Naive thymus-derived CD8-positive, alpha-beta T cell (primary cell): ENCODE results near the gene SH3BP4. TPM values are rescaled to one million over a fixed set of nuclear protein-coding genes. Genes with fewer than 3 reads are reported as not detected.
"Not testable (repeated sequence)": the region's sequence is repeated elsewhere in the genome, so short reads cannot be mapped to it uniquely, and the experiment has no call there.

Experiments used
- ATAC-seq, 2 donors: fragments of 150-1000 bp; cut with Tn5 transposase in 1 of 2; sonication (Bioruptor Pico), chemical (Tn5 transposase) in 1 of 2; 1 replicate in 1 of 2; 2 replicates in 1 of 2; pipeline ENCODE4 v1.10.0; 2021; ENCODE audit warnings: mild to moderate bottlenecking in 2 of 2, moderate library complexity in 2 of 2
- POLR2A ChIA-PET: fragments of 350-600 bp; sonication (Branson Sonifier 250); formaldehyde crosslinking; loops from one replicate; lab custom pipeline; 2021; ENCODE audit warnings: antibody characterized with exemption; lab: Charles Lee
- DNase-seq, 10 donors: peaks; one replicate each; pipeline versions ENCODE4 v3.0.0 to v3.0.0-alpha.2; 2020 to 2022
- H3K27ac Mint-ChIP-seq, 10 donors: one replicate each; pipeline ENCODE4 v1.8.0; 2020 to 2022; ENCODE audit warnings: mild to moderate bottlenecking in 10 of 10, mixed read lengths in 10 of 10, moderate library complexity in 4 of 10, inconsistent platforms in 1 of 10
- H3K27me3 Mint-ChIP-seq, 5 donors: one replicate each; pipeline ENCODE4 v1.8.0; 2021 to 2022; ENCODE audit warnings: mixed read lengths in 5 of 5
- H3K36me3 Mint-ChIP-seq, 3 donors: one replicate each; pipeline ENCODE4 v1.8.0; 2020 to 2022; ENCODE audit warnings: mixed read lengths in 3 of 3, mild to moderate bottlenecking in 2 of 3, inconsistent platforms in 1 of 3
- H3K4me1 Mint-ChIP-seq, 4 donors: one replicate each; pipeline ENCODE4 v1.8.0; 2021 to 2022; ENCODE audit warnings: mixed read lengths in 4 of 4
- H3K4me3 Mint-ChIP-seq, 10 donors: one replicate each; pipeline ENCODE4 v1.8.0; 2020 to 2022; ENCODE audit warnings: mild to moderate bottlenecking in 10 of 10, mixed read lengths in 10 of 10, moderate library complexity in 6 of 10, inconsistent platforms in 1 of 10
- H3K9me3 Mint-ChIP-seq, 9 donors: one replicate each; pipeline ENCODE4 v1.8.0; 2020 to 2022; ENCODE audit warnings: mixed read lengths in 9 of 9, mild to moderate bottlenecking in 3 of 9, inconsistent platforms in 1 of 9, moderate library complexity in 1 of 9
- polyA plus RNA-seq, 3 donors: library from polyadenylated mRNA; unstranded; fragments of 300-500 nt; fragmentation: Illumina TruSeq; gene quantifications; one replicate each; pipeline ENCODE4 v1.2.3, GENCODE V29; 2021
- total RNA-seq, 8 experiments: library from RNA in 2 of 8; stranded (reverse) in 2 of 8; gene quantifications; one replicate each; pipeline ENCODE4 v1.2.3 and lab custom pipeline; 2021 to 2026

Gene SH3BP4
- total and polyA plus RNA-seq, 5 experiments from 2014 or later, result 0.19 to 0.29 TPM; not detected in 3

DNA sequence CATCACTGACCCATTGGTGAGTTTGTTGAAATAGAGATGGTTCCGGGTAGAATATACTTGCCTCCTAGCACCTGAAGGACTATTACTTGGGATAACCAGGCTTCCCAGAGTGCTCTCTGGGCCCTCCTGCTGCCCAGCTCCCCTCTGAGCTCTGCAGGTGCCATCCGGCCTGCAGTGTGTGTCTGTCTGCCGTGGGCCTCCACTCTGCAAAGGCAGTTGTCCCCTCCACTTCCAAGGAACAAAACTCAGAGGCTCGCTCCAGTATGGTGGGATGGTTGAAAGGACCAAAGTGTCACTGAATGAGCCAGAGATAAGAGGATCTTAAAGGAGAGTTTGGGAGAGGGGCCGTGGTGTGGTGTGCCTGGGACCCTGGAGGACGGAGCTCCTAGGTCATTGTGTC is 57.3 kb downstream of the SH3BP4 start:
- Mint-ChIP-seq H3K4me3 (no peak overlapping the region), H3K36me3 (no peaks in the 10 kb centered on the region), H3K27me3 (peaks cover 0 to 8% (median 0%) of the 10 kb centered on the region in 5 donors), H3K9me3 (no peaks in the 10 kb centered on the region), H3K27ac (no peak overlapping the region), H3K4me1 (no peaks in the 10 kb centered on the region)
- ATAC-seq (no peak), DNase-seq (no peak)
- POLR2A ChIA-PET, result no interaction called here

DNA sequence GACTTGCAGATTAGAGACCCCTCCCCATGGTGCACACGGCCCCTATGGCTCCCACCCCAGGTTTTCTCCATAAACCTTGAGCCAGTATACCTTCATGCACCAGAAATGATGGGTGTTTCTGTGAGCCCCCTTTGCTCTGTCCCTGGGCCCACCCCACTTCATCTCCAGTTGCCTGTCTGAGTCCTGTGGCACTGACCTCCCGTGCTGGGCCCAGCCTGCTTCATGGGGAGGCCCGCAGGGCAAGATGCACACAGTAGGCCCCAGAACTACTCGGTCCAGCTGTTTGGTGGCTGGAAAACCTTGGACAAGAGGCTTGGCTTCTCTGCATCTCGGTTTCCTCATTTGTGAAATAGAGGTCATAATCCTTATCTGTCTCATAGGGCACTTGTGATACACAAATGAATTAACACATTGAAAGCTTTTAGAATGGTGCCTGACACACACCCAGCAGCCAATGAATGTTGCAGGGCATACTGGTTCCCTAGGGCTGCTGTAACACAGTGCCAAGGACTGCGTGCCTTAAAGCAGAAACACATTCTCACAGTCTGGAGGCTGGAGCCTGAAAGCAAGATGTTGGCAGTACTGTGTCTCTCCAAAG is 58.4 kb downstream of the SH3BP4 start:
- no peaks in the 10 kb centered on the region for H3K4me1 Mint-ChIP-seq
- no peak overlapping the region for H3K27ac Mint-ChIP-seq
- POLR2A ChIA-PET, result no interaction called here
- ATAC-seq (no peak), DNase-seq (no peak)
- H3K36me3 Mint-ChIP-seq, result no peaks in the 10 kb centered on the region
- H3K9me3 Mint-ChIP-seq, result peaks cover 0 to 4% (median 0%) of the 10 kb centered on the region in 9 donors
- H3K27me3 Mint-ChIP-seq, result peaks cover 0 to 8% (median 0%) of the 10 kb centered on the region in 5 donors
- no peak overlapping the region for H3K4me3 Mint-ChIP-seq

DNA sequence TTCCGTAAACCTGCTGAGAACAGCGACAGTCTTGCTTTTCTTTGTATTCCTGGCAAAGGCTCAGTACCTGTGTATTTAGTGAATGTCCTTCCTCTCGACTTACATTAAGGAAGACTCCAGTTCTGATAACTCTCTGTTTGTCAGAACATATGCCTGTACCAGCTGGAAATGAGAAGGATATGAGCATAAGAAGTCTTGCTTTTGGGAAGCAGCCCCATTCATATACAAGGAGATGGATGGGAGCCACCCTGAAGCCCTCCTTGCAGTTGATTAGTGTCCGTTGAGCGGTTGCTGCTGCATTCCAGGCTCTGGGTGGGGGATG is 59.8 kb downstream of the SH3BP4 start:
- no peak overlapping the region for H3K27ac Mint-ChIP-seq
- POLR2A ChIA-PET, result no interaction called here
- no peak overlapping the region for H3K4me3 Mint-ChIP-seq
- peaks cover 0 to 9% (median 2%) of the 10 kb centered on the region in 9 donors for H3K9me3 Mint-ChIP-seq
- DNase-seq (no peak), ATAC-seq (no peak)
- H3K4me1 Mint-ChIP-seq, result no peaks in the 10 kb centered on the region
- peaks cover 0 to 15% (median 0%) of the 10 kb centered on the region in 5 donors for H3K27me3 Mint-ChIP-seq
- H3K36me3 Mint-ChIP-seq, result no peaks in the 10 kb centered on the region

DNA sequence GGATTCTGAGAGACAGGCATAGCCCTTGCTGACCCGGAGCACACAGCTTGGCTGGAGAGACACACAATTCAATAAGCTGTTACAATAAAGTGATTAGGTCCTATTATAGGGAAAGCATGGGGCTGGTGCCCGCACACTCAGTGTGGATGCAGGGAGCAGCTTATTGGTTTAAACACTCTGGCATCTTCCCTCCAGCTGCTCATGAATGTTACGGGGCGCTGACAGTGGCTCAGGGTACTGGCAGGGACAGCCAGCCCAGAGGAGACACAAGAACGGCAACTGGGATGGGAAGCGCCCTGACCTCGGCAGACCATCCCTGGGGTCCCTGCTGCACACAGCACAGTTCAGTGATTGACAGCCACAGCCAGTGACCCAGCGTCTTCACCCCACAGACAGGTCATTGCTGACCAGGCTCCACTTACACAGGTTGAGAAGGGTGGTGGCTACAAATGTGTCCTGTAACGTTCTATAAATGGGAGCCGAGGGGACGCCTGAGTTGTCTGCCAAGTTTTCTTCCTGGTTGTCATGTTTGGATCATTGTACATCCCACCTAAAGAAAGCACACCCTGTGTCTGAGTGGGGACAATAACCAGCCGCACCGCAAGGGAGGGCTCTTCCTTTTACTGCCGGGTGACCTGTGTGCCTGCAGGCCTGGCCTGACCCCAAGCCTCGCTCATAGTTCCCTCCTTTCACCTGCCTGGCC is 60.3 kb downstream of the SH3BP4 start:
- no peaks in the 10 kb centered on the region for H3K36me3 Mint-ChIP-seq
- H3K27me3 Mint-ChIP-seq, result peaks cover 0 to 15% (median 2%) of the 10 kb centered on the region in 5 donors
- POLR2A ChIA-PET, result no interaction called here
- no peak for ATAC-seq
- H3K4me1 Mint-ChIP-seq, result no peaks in the 10 kb centered on the region
- peaks cover 0 to 9% (median 2%) of the 10 kb centered on the region in 9 donors for H3K9me3 Mint-ChIP-seq
- H3K4me3 Mint-ChIP-seq, result no peak overlapping the region
- DNase-seq, result no peak
- H3K27ac Mint-ChIP-seq, result no peak overlapping the region

DNA sequence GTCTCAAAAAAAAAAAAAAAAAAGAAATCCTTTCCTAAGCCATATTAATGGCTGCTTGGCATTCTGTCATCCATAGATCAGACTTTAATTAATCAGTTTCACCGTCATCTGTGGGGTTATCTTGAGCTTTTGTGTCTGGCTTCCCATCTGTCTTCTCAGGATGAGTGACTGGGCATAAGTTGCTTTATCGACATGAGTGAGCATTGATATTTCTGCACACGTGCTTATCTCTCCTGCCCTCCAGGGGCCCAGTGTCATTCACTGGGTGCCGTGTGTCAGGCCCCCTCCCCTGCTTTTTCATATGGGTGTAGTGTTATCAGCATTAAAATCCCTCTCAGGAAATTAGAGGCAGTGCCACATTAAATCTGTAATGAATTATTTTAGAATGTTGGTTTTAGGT is 65.6 kb downstream of the SH3BP4 start:
- H3K36me3 Mint-ChIP-seq, result no peaks in the 10 kb centered on the region
- peaks cover 0 to 2% (median 0%) of the 10 kb centered on the region in 4 donors for H3K4me1 Mint-ChIP-seq
- H3K4me3 Mint-ChIP-seq, result no peak overlapping the region
- H3K9me3 Mint-ChIP-seq, result peaks cover 0 to 9% (median 2%) of the 10 kb centered on the region in 9 donors
- peaks cover 0 to 10% (median 2%) of the 10 kb centered on the region in 5 donors for H3K27me3 Mint-ChIP-seq
- ATAC-seq (no peak), DNase-seq (peak in 1 of 10 donors; percentile 4)
- H3K27ac Mint-ChIP-seq, result no peak overlapping the region
- POLR2A ChIA-PET, result no interaction called here

- peaks cover 0 to 10% (median 2%) of the 10 kb centered on the region in 5 donors for H3K27me3 Mint-ChIP-seq
- peaks cover 0 to 9% (median 2%) of the 10 kb centered on the region in 9 donors for H3K9me3 Mint-ChIP-seq
- no peak overlapping the region for H3K4me3 Mint-ChIP-seq
- H3K4me1 Mint-ChIP-seq, result peaks cover 0 to 2% (median 0%) of the 10 kb centered on the region in 4 donors
- DNase-seq (peak in 1 of 10 donors; percentile 34), ATAC-seq (no peak)
- POLR2A ChIA-PET, result no interaction called here
- no peak overlapping the region for H3K27ac Mint-ChIP-seq
- no peaks in the 10 kb centered on the region for H3K36me3 Mint-ChIP-seq
Measured at GRCh38 chr2:235018838-235019237, 67.0 kb downstream of the SH3BP4 start.

DNA sequence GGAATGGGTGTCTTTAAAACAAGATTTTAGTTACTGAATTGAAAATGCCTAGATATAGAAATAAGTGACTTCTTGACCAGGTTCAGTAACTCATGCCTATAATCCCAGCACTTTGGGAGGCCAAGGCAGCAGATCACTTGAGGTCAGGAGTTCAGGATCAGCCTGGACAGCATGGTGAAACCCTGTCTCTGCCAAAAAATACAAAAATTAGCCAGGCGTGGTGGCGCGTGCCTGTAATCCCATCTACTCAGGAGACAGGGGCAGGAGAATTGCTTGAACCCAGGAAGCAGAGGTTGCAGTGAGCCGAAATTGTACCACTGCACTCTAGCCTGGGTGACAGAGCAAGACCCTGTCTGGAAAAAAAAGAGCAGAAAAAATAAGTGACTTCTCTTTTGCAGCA is 68.3 kb downstream of the SH3BP4 start:
- not testable (repeated sequence) for ATAC-seq, H3K36me3 Mint-ChIP-seq, DNase-seq, H3K4me3 Mint-ChIP-seq, H3K4me1 Mint-ChIP-seq, H3K9me3 Mint-ChIP-seq, H3K27ac Mint-ChIP-seq, H3K27me3 Mint-ChIP-seq
- POLR2A ChIA-PET, result interaction anchor here (0.7 kb wide), 1 partner anchor 996 kb away, joined by 3 read pairs; no protein-coding TSS in a partner anchor

GRCh38 chr2:235021752-235022151 is 69.9 kb downstream of the SH3BP4 start:
- ATAC-seq, result no peak
- Mint-ChIP-seq H3K27ac (no peak overlapping the region), H3K27me3 (peaks cover 0 to 3% (median under 1%) of the 10 kb centered on the region in 5 donors), H3K4me3 (no peak overlapping the region), H3K36me3 (no peaks in the 10 kb centered on the region), H3K9me3 (peaks cover 0 to 5% (median 0%) of the 10 kb centered on the region in 9 donors), H3K4me1 (peaks cover 0 to 2% (median 0%) of the 10 kb centered on the region in 4 donors)
- POLR2A ChIA-PET, result no interaction called here
- no peak for DNase-seq

DNA sequence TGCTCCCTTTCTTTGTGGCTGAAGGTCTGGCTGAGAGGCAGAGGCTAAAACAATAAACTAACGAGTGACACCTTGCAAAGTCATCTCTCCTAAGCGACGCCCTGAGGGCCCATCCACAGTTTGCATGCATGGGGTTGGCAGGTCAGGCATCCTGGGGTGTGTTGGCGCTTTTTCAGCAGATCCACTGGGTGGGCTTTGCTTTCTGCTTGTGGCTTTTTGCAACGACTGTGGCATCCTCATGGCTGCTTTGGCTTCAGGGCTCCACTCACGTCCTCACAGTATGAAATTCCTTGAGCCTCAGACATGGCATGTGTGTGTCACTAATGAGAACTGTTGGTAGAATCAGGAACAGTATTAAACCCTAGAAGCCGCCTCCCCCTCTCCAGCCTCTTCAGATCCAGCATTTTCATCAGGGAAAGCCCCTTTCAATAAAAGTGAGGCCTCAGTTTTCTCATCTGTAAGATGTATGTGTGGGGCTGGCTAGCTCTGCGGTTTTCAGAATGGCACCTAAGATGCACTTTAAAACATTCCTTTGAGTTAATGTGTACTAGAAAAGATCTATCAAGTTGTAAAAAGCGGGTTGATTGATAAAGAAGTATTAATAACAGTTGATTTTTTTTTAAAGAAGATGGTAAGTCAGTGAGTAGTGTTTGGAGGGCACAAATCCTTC is 72.5 kb downstream of the SH3BP4 start:
- Mint-ChIP-seq H3K27ac (no peak overlapping the region), H3K4me3 (no peak overlapping the region), H3K9me3 (peaks cover 0 to 2% (median 0%) of the 10 kb centered on the region in 9 donors), H3K27me3 (peaks cover 0 to 14% (median 0%) of the 10 kb centered on the region in 5 donors), H3K36me3 (no peaks in the 10 kb centered on the region), H3K4me1 (no peaks in the 10 kb centered on the region)
- ATAC-seq (no peak), DNase-seq (no peak)
- POLR2A ChIA-PET, result no interaction called here

- Mint-ChIP-seq H3K4me3 (no peak overlapping the region), H3K27ac (no peak overlapping the region), H3K9me3 (peaks cover 0 to 2% (median 0%) of the 10 kb centered on the region in 9 donors), H3K4me1 (no peaks in the 10 kb centered on the region), H3K36me3 (no peaks in the 10 kb centered on the region), H3K27me3 (peaks cover 0 to 14% (median 0%) of the 10 kb centered on the region in 5 donors)
- peak in 1 of 10 donors; percentile 52 for DNase-seq
- no peak for ATAC-seq
- POLR2A ChIA-PET, result no interaction called here
Measured at GRCh38 chr2:235024931-235025773, 73.3 kb downstream of the SH3BP4 start.

- Mint-ChIP-seq H3K4me3 (no peak overlapping the region), H3K9me3 (peaks cover 0 to 2% (median 0%) of the 10 kb centered on the region in 9 donors), H3K36me3 (no peaks in the 10 kb centered on the region), H3K4me1 (no peaks in the 10 kb centered on the region), H3K27ac (no peak overlapping the region), H3K27me3 (peaks cover 0 to 14% (median 0%) of the 10 kb centered on the region in 5 donors)
- POLR2A ChIA-PET, result no interaction called here
- no peak for ATAC-seq
- DNase-seq, result peak in 1 of 10 donors; percentile 31
Measured at GRCh38 chr2:235025800-235026536, 74.2 kb downstream of the SH3BP4 start.
